Activated effector memory CD4-positive, alpha-beta T cell treated with anti-CD3 and anti-CD28 coated beads, Interleukin-2, amount 50 U/mL, for 16 hours (primary cell): ENCODE data around the gene RFXAP.

Experiments
- DNase-seq: peaks from one replicate; pipeline ENCODE4 v3.0.0-alpha.2; 2020

RFXAP gene

DNA sequence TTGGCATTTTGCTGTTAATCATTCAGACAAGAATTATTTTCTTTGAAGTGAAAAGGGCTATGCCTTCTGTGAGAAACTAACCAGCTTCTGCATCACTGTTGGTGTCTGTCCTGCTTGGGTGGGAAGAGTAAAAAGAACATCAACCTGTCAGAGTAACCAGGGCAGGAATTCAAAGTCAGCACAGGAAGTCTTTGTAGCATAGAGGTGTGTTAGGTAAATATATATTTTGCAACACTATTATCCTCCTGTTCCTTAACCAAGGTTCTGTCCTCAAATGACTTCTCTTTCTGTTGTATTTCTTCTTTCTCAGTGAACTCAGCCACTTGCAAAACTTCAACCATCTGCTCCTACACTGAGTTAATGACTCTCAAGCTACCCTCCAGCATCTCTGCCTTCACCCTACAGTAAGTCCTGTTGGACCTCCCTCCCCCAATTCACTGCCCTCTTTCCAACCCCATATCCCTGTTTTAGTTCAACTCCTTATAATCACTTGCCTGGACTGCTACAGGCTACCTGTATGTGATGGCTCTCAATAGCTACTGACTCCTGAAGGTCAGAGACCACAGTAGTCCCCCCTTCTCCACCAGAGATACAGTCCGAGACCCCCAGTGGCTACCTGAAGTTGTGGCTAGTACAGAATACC, 51.1 kb downstream of the RFXAP start:
- DNase-seq, result no peak

DNA sequence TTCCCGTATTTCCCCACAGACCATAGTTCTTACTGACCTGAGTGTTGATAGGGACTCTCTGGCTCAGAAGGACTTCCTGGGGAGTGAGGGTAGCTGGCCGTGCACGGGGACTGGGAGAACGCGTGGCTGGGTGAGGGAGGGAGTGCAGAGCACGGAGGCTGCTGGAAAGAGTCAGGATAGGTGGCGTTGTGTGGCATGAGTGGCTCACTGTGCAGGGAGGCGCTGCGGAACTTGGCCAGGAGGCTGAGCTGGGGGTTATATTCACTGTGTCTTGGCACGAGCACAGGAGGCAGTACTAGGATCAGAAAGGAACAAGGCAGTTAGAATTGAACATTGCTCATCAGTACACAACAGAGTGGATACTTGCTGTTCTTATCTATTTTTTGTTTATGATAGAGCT, 53.6 kb downstream of the RFXAP start:
- no peak for DNase-seq

- DNase-seq, result no peak
Measured at GRCh38 chr13:36875431-36875830, 56.4 kb downstream of the RFXAP start.

GRCh38 chr13:36875961-36876360, 56.9 kb downstream of the RFXAP start:
- DNase-seq, result no peak
